NCI-H774 (cell line): ENCODE results near the gene UEVLD.

Source experiments
- DNase-seq: peaks from one replicate; lab custom pipeline; 2025; lab: John Stamatoyannopoulos, UW

The UEVLD gene

DNA sequence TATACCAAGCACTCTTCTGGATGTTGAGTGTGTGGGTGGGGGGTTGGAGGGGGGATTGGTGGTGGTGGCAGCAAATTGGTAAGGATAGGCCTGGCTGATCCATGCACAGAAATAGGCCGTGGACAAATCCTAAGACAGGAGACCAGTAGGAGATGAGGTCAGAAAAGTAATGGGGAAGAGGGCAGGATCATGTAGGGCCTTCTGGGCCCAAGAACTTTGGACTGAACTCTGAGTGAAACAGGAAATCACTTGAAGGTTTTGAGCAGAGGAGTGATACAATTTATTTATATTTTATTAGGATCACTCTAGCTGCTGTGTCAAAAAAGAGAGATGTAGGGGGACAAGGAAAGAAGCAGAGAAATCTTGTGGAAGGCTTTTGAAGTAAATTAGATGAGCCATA lies 90.5 kb downstream of the UEVLD start:
- DNase-seq: no peak

DNA sequence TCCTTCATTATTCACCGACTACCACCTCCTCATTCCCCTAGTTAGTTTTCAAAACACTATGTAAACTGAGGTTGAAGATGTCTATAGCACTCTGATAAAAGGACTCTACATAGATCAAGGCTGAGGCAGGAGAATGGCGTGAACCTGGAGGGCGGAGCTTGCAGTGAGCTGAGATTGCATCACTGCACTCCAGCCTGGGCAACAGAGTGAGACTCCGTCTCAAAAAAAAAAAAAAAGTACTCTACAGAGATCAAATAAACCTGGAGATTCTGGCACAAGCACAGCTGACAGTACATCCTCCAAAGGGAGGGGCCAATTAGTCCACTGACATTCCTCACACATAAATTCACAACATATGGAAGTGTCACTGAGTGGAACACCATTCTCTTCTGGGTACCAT lies 92.8 kb downstream of the UEVLD start:
- no peak for DNase-seq

DNA sequence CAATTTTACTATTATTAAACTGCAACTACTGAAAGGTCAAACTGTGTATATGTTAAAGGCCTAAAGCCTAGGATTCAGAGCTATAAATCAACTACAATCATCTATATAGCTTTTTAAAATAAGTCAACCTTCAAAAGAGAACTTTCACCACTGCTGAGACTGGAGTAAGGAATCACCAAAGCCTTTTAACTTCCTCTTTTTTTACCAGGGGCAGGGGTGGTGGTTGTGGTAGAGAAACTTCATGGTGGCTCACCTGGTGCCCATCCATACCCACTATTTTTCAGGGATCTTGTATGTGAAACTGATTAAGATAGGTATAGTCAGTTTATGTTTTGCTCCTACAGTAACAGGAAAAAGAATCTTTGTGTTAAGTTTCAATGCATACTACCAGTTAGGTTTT lies 93.3 kb downstream of the UEVLD start:
- no peak for DNase-seq

DNA sequence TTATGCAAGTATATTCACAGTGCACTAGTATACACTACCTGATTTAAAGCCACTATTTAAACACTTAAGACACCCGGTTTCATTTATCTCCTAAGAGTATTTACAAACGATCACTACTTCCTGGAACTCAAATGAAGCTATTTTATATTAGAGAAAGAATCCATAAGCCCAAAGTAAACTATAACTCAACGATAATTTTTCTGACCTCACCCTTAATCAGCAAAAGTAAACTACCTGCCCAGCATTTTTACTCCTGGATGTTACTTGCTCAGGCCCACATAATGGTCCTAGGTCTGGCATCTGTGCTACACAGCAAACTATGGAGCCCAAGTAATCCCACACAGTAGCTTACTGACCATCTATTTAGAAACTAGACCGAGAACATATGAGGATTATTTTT lies 95.2 kb downstream of the UEVLD start:
- DNase-seq: no peak

DNA sequence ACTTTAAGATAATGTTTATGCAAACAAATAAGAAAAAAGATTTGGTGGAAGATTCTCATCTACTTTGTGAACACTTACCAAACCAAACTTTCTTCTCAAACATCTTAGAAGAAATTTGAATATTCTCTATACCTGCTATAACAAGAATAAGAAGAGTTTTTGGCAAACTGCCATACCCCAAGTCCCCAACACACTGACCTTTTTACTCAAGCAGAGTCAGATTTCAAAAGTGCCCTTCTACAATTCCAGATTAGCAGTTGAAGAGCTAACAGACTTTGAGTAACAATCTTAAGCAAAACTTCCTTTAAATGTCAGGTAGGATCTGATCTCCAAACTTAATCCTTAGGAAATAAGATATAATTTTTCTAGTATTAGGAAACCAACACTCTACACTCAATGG lies 95.6 kb downstream of the UEVLD start:
- DNase-seq: no peak

DNA sequence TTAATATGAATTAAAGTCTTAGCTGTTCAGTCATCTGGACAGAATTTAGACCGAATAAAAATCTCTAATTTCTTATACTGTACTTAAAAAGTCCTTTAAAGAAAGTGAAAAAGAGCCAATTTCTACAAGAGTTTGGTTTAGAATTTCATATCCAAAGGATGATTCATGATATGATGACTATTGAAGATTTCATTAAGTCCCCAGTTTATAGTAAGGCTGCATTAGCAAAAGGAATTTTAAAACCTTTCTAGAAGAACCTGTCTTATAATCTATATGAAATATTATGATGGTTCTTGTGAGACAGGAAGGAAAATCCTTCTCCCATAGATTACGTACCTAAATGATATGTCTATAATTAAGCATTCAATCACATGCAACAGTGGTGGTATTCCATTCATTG lies 96.6 kb downstream of the UEVLD start:
- DNase-seq: no peak

DNA sequence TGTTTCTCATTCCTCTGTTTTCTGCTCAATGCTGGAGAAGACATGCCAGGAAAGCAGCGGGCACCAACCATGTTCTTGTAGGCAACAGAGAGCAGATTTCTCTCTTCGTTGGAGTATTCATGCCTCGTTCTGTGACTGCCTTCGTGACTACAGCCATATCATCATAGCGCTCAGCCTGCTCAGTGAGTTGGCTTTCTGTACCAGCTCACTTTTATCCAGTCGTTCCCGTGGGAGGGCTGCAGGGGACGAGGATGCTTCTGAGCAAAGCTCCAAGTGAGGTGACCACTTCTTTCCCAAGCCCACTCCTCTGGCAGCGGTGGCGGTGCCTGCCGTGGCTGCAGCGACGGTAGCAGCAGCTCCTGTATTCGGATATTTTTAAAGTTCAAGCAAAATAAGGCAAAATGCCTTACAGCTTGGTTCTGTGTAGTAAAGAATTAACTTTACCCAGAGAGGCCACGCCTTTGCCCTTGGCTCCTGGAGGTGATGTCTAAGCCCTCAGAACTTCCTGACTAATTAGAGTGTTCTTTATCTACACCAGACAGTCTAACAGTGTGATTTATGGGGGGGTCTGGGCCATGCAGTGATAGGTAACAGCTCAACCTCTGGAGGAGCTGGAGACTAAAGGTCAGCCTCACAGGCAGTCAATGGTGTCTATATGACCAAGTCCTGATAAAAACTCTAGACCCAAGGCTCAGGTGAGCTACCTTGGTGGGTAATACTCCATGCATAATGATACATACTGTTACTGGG lies 97.6 kb downstream of the UEVLD start:
- no peak for DNase-seq

DNA sequence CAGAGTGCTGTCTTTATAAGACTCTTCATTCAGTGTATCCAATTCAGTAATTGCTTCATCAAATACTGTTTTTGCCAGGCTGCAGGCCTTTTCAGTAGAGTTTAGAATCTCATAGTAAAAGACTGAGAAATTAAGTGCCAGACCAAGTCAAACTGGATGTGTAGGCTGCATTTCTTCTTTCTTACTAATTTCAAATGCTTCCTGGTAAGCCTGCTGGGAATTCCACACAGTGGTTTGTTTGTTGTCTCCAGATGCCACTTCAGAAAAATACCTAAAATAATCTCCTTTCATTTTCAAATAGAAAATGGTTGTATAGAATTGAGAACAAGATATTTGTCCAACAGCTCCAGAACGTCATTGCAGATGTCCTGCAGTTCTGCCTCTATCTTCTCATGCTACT lies 98.2 kb downstream of the UEVLD start:
- no peak for DNase-seq

DNA sequence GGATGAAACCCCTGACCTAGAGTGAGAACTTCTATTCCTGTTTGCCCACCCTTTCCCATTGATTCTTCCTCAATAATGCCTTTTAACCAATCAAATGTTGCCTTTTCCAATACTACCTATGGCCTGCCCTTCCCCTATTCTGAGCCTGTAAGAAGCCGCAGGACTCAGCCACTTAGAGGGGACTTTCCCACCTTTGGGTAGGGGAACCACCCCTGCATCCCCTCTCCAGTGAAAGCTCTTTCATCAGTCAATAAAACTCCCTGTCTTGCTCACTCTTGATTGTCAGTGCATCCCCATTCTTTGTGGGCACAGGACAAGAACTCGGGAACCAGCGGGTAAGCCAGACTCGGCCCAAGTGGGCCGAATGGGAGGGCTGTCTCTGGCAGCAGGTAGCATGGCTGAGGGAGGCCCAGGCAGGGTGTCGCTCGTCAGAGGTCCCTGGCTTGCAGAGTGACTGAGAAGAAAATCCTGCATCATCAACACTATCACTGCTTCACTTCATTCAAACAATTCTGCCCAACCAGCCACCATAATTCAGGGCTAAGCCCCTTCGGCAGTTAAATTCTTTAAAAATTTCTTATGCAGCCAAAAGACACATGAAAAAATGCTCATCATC lies 102.5 kb downstream of the UEVLD start:
- DNase-seq: no peak
